ENCODE measurements around the gene EFCAB11. TPM values are rescaled to one million over a fixed set of nuclear protein-coding genes. Genes with fewer than 3 reads are reported as not detected.

The EFCAB11 gene
- total RNA-seq, 1 donor from 2014 or later, result 3.1 TPM

DNA sequence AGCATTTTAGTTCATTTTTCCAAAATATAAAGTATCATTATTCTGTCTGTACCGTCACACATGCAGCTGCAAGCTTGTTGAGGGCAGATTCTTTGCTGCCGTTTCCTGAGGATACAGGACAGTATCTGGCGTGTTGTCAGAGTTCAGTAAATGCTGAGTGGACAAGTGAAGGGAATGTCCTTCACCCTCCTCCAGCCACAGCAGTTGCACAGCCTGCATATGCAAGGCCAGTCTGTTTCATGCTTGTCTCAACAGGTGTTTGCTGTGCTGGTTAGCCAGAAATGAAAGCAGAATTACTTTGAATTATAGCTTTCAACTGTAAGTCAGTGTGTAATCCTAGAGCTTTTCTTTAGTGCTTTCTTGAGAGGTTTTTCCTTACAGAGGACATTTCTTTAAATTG, 37.7 kb upstream of the EFCAB11 start:
- Mint-ChIP-seq H3K27ac (ENCODE audit: unreplicated experiment) (no peak overlapping the region), H3K9me3 (ENCODE audit: unreplicated experiment) (peaks cover 1% of the 10 kb centered on the region), H3K4me3 (ENCODE audit: unreplicated experiment) (no peak overlapping the region), H3K4me1 (ENCODE audit: low read depth, unreplicated experiment) (peaks cover 3% of the 10 kb centered on the region), H3K36me3 (ENCODE audit: unreplicated experiment) (no peaks in the 10 kb centered on the region), H3K27me3 (ENCODE audit: unreplicated experiment) (no peaks in the 10 kb centered on the region)
- no peak for DNase-seq
- TF ChIP-seq, protein P1, sequence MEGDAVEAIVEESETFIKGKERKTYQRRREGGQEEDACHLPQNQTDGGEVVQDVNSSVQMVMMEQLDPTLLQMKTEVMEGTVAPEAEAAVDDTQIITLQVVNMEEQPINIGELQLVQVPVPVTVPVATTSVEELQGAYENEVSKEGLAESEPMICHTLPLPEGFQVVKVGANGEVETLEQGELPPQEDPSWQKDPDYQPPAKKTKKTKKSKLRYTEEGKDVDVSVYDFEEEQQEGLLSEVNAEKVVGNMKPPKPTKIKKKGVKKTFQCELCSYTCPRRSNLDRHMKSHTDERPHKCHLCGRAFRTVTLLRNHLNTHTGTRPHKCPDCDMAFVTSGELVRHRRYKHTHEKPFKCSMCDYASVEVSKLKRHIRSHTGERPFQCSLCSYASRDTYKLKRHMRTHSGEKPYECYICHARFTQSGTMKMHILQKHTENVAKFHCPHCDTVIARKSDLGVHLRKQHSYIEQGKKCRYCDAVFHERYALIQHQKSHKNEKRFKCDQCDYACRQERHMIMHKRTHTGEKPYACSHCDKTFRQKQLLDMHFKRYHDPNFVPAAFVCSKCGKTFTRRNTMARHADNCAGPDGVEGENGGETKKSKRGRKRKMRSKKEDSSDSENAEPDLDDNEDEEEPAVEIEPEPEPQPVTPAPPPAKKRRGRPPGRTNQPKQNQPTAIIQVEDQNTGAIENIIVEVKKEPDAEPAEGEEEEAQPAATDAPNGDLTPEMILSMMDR (IDR thresholded peaks at IDR 0.05; ENCODE audit: partially characterized antibody, unreplicated experiment), result no peak

DNA sequence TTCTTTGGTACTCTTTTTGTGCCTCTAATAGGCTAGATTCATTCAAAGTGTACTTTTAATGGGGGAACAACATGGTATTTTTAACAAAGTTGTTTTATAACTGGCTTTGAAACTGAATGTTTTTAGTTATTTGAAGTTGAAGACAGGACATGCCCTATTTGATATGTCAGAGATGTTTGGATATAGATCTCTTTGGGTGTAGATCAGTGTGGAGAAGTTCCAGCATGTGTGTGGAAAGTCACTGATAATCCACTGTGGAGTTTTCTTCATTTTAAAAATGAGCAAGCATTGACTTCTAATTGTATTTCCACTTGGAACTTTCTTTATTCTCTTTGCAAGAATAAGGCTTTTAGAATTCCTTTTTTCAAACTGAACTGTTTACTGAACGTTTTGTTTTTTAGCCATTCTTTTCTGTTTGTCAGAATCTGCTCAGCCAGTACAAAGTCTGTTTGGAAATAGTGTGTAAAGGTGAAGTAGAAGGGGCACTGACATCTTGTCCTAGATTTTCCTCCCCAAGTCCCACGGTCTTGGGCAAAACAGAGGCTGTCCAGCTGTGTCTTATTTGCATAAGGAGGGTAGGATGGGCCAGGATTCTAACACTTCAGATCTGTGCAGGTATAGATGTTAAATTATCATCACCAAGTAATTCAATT, 36.2 kb upstream of the EFCAB11 start:
- TF ChIP-seq, protein P1 (IDR thresholded peaks at IDR 0.05; ENCODE audit: partially characterized antibody, unreplicated experiment), result no peak
- Mint-ChIP-seq H3K4me3 (ENCODE audit: unreplicated experiment) (no peak overlapping the region), H3K4me1 (ENCODE audit: low read depth, unreplicated experiment) (peaks cover 3% of the 10 kb centered on the region), H3K9me3 (ENCODE audit: unreplicated experiment) (peaks cover 2% of the 10 kb centered on the region), H3K36me3 (ENCODE audit: unreplicated experiment) (no peaks in the 10 kb centered on the region), H3K27me3 (ENCODE audit: unreplicated experiment) (no peaks in the 10 kb centered on the region), H3K27ac (ENCODE audit: unreplicated experiment) (no peak overlapping the region)
- no peak for DNase-seq

- H3K4me3 Mint-ChIP-seq (ENCODE audit: unreplicated experiment), result no peak overlapping the region
- H3K27ac Mint-ChIP-seq (ENCODE audit: unreplicated experiment), result no peak overlapping the region
- no peaks in the 10 kb centered on the region for H3K27me3 Mint-ChIP-seq (ENCODE audit: unreplicated experiment)
- H3K9me3 Mint-ChIP-seq (ENCODE audit: unreplicated experiment), result peaks cover 2% of the 10 kb centered on the region
- no peak for DNase-seq
- TF ChIP-seq, protein P1 (IDR thresholded peaks at IDR 0.05; ENCODE audit: partially characterized antibody, unreplicated experiment), result no peak
- peaks cover 3% of the 10 kb centered on the region for H3K4me1 Mint-ChIP-seq (ENCODE audit: low read depth, unreplicated experiment)
- no peaks in the 10 kb centered on the region for H3K36me3 Mint-ChIP-seq (ENCODE audit: unreplicated experiment)
Observed at GRCh38 chr14:89990218-89990617, 35.7 kb upstream of the EFCAB11 start.

DNA sequence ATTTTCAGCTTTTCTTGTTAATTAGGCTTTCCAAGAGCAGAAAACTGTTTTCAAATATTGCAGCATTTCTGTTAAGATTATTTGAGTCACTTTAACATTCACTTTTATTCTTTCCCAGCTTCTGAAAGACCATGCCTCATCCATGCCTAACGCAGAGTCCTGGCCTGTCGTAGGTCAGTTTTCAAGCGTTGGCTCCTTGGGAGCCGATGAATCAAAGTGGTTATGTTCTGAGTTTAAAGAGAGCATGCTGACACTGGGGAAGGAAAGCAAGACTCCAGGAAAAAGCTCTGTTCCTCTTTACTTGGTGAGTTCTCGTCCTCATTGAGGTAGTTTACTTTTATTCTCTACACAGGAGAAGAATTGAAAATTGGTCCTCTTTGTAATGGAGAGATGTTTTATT, 34.3 kb upstream of the EFCAB11 start:
- Mint-ChIP-seq H3K9me3 (ENCODE audit: unreplicated experiment) (peaks cover 2% of the 10 kb centered on the region), H3K36me3 (ENCODE audit: unreplicated experiment) (no peaks in the 10 kb centered on the region), H3K4me3 (ENCODE audit: unreplicated experiment) (no peak overlapping the region), H3K27me3 (ENCODE audit: unreplicated experiment) (no peaks in the 10 kb centered on the region), H3K4me1 (ENCODE audit: low read depth, unreplicated experiment) (peaks cover 3% of the 10 kb centered on the region), H3K27ac (ENCODE audit: unreplicated experiment) (no peak overlapping the region)
- TF ChIP-seq, protein P1 (IDR thresholded peaks at IDR 0.05; ENCODE audit: partially characterized antibody, unreplicated experiment), result no peak
- DNase-seq, result no peak

- Mint-ChIP-seq H3K27me3 (ENCODE audit: unreplicated experiment) (no peaks in the 10 kb centered on the region), H3K9me3 (ENCODE audit: unreplicated experiment) (peaks cover 2% of the 10 kb centered on the region), H3K4me1 (ENCODE audit: low read depth, unreplicated experiment) (peaks cover 3% of the 10 kb centered on the region), H3K27ac (ENCODE audit: unreplicated experiment) (no peak overlapping the region), H3K4me3 (ENCODE audit: unreplicated experiment) (no peak overlapping the region), H3K36me3 (ENCODE audit: unreplicated experiment) (no peaks in the 10 kb centered on the region)
- DNase-seq, result no peak
- TF ChIP-seq, protein P1 (IDR thresholded peaks at IDR 0.05; ENCODE audit: partially characterized antibody, unreplicated experiment), result no peak
Observed at GRCh38 chr14:89987161-89987475, 32.6 kb upstream of the EFCAB11 start.

All from glutamatergic neuron (in vitro differentiated cells).